T-cell (primary cell): ENCODE results near the gene PLK1. TPM values are rescaled to one million over a fixed set of nuclear protein-coding genes. Genes with fewer than 3 reads are reported as not detected.
A peak's percentile ranks its signal among the peaks of the same experiment; 100 is the strongest.

ENCODE experiments used
- ATAC-seq, 4 experiments: fragments of 200-7000 bp in 3 of 4; fragments of 150-1000 bp in 1 of 4; cut with Tn5 transposase; replicated peaks in 1 of 4; 1 replicate in 3 of 4; 2 replicates in 1 of 4; pipeline ENCODE4 v1.10.0; 2021; ENCODE audit warnings: moderate library complexity in 3 of 4, mild to moderate bottlenecking in 2 of 4, moderate number of reproducible peaks in 1 of 4
- CTCF ChIA-PET, 2 donors: fragments of 300-600 bp; sonication (Branson Sonifier 250); formaldehyde crosslinking; loops; one replicate each; lab custom pipeline; 2022; ENCODE audit warnings: antibody characterized with exemption in 2 of 2; lab: Charles Lee
- POLR2A ChIA-PET, 2 donors: fragments of 300-600 bp; sonication (Branson Sonifier 250); formaldehyde crosslinking; loops; one replicate each; lab custom pipeline; 2022; ENCODE audit warnings: antibody characterized with exemption in 2 of 2; lab: Charles Lee
- DNase-seq, 35 experiments: peaks; one replicate each; pipeline versions ENCODE4 v3.0.0 to v3.0.0-alpha.2; 2013 to 2023
- H3K27ac ChIP-seq: one replicate; pipeline ENCODE4 v1.5.1; 2013; ENCODE audit warnings: low read length
- H3K27me3 ChIP-seq, 2 experiments: replicated peaks in 1 of 2; 1 replicate in 1 of 2; 2 replicates in 1 of 2; pipeline versions ENCODE4 v1.6.1 to v1.7.0; 2013; ENCODE audit warnings: low read length in 1 of 2, mixed read lengths in 1 of 2; ENCODE audit not compliant: control insufficient read depth in 2 of 2, insufficient read depth in 2 of 2; ENCODE audit errors: extremely low read depth in 1 of 2
- H3K36me3 ChIP-seq, 2 donors: 1 replicate in 1 of 2; 2 replicates in 1 of 2; pipeline versions ENCODE4 v1.6.1 to v1.7.0; 2013; ENCODE audit warnings: low read length in 1 of 2; ENCODE audit not compliant: control insufficient read depth in 2 of 2, insufficient read depth in 1 of 2; ENCODE audit errors: extremely low read depth in 1 of 2
- H3K4me1 ChIP-seq, 2 experiments: 1 replicate in 1 of 2; 2 replicates in 1 of 2; pipeline versions ENCODE4 v1.6.1 to v1.7.0; 2013; ENCODE audit warnings: low read length in 2 of 2, mixed read lengths in 1 of 2; ENCODE audit not compliant: insufficient read depth in 2 of 2, control insufficient read depth in 1 of 2; ENCODE audit errors: extremely low read depth in 1 of 2
- H3K4me3 ChIP-seq, 2 donors: 1 replicate in 1 of 2; 2 replicates in 1 of 2; pipeline versions ENCODE4 v1.5.1 to v1.7.0; 2013; ENCODE audit warnings: mild to moderate bottlenecking in 2 of 2, low read length in 1 of 2, moderate library complexity in 1 of 2; ENCODE audit not compliant: control insufficient read depth in 1 of 2; ENCODE audit errors: extremely low read depth in 1 of 2
- H3K9me3 ChIP-seq: 2 replicates; pipeline ENCODE4 v1.7.0; 2013
- H3K27ac Mint-ChIP-seq, 2 donors: one replicate each; pipeline ENCODE4 v1.8.0; 2020 to 2021; ENCODE audit warnings: mild to moderate bottlenecking in 2 of 2, mixed read lengths in 2 of 2
- H3K27me3 Mint-ChIP-seq, 2 donors: one replicate each; pipeline ENCODE4 v1.8.0; 2021 to 2022; ENCODE audit warnings: mixed read lengths in 2 of 2
- H3K36me3 Mint-ChIP-seq: one replicate; pipeline ENCODE4 v1.8.0; 2021; ENCODE audit warnings: mixed read lengths
- H3K4me1 Mint-ChIP-seq, 3 donors: one replicate each; pipeline ENCODE4 v1.8.0; 2020 to 2022; ENCODE audit warnings: mixed read lengths in 3 of 3, mild to moderate bottlenecking in 1 of 3
- H3K4me3 Mint-ChIP-seq, 3 donors: one replicate each; pipeline ENCODE4 v1.8.0; 2020 to 2022; ENCODE audit warnings: mild to moderate bottlenecking in 3 of 3, mixed read lengths in 3 of 3, moderate library complexity in 3 of 3
- H3K9me3 Mint-ChIP-seq, 3 donors: one replicate each; pipeline ENCODE4 v1.8.0; 2020 to 2022; ENCODE audit warnings: mixed read lengths in 3 of 3
- WGBS: methylation state at CpG from one replicate; pipeline ENCODE4 v1.1.5; 2013; ENCODE audit warnings: missing lambda C conversion rate; ENCODE audit not compliant: insufficient coverage; 5-methylcytosine and 5-hydroxymethylcytosine counted together
- total RNA-seq, 35 experiments: library from RNA in 6 of 35; stranded (reverse) in 6 of 35; fragments of 120-200 nt in 1 of 35; gene quantifications; one replicate each; pipeline versions ENCODE4 v1.2.1 to v1.2.4 and lab custom pipeline; 2013 to 2026

The PLK1 gene
- total RNA-seq, 5 donors from 2014 or later (not counting 1 experiment from before 2014, with no cell fraction given) = 1.5 to 4.6 (median 3.7) TPM

- H3K36me3 ChIP-seq = peaks cover 0 to 9% of the 10 kb centered on the region in 2 donors
- Mint-ChIP-seq H3K4me1 (peaks cover 12 to 21% (median 13%) of the 10 kb centered on the region in 3 donors), H3K4me3 (peak overlapping the region; percentile 79 to 86 (median 82)), H3K36me3 (peaks cover 9% of the 10 kb centered on the region), H3K27ac (no peak overlapping the region), H3K27me3 (peaks cover 0 to 2% of the 10 kb centered on the region in 2 donors), H3K9me3 (no peaks in the 10 kb centered on the region)
- POLR2A ChIA-PET = no interaction called here
- H3K4me3 ChIP-seq = no peak overlapping the region
- CTCF ChIA-PET = interaction anchor here in 1 of 2 donors (1.2 kb wide), 1 partner anchor 80 kb away, joined by 3 read pairs; no protein-coding TSS in a partner anchor
- H3K9me3 ChIP-seq = no peaks in the 10 kb centered on the region
- DNase-seq (no peak), ATAC-seq (no peak)
- peaks cover 4 to 19% of the 10 kb centered on the region in 2 experiments for H3K4me1 ChIP-seq
- WGBS = no CpG with 5 or more reads among the region's 2 CpGs
- no peak overlapping the region for H3K27ac ChIP-seq
- peaks cover 0 to 15% of the 10 kb centered on the region in 2 experiments for H3K27me3 ChIP-seq
Observed at GRCh38 chr16:23676924-23677480, 1.7 kb upstream of the PLK1 start.

- H3K4me1 Mint-ChIP-seq = peaks cover 12 to 21% (median 13%) of the 10 kb centered on the region in 3 donors
- CTCF ChIA-PET = no interaction called here
- Histone ChIP-seq H3K4me1 (peaks cover 4 to 19% of the 10 kb centered on the region in 2 experiments), H3K27me3 (peaks cover 0 to 15% of the 10 kb centered on the region in 2 experiments), H3K36me3 (peaks cover 0 to 7% of the 10 kb centered on the region in 2 donors), H3K4me3 (peak overlapping the region; percentile 48 to 85), H3K9me3 (no peaks in the 10 kb centered on the region), H3K27ac (no peak overlapping the region)
- H3K4me3 Mint-ChIP-seq = peak overlapping the region; percentile 79 to 86 (median 82)
- H3K36me3 Mint-ChIP-seq = peaks cover 13% of the 10 kb centered on the region
- POLR2A ChIA-PET = interaction anchor here in 1 of 2 donors (0.5 kb wide), 1 partner anchor 32 kb away, joined by 7 read pairs; no protein-coding TSS in a partner anchor
- H3K27me3 Mint-ChIP-seq = peaks cover 0 to 2% of the 10 kb centered on the region in 2 donors
- WGBS = 5% methylated on average over 22 of the region's 24 CpGs
- DNase-seq (peak in 2 of 35 experiments; percentile 6 to 16), ATAC-seq (no peak)
- no peak overlapping the region for H3K27ac Mint-ChIP-seq
- H3K9me3 Mint-ChIP-seq = no peaks in the 10 kb centered on the region
Observed at GRCh38 chr16:23679274-23679985, 741 bp downstream of the PLK1 start.

- DNase-seq (no peak), ATAC-seq (no peak)
- peaks cover 0 to 6% of the 10 kb centered on the region in 2 donors for H3K36me3 ChIP-seq
- H3K27ac ChIP-seq = no peak overlapping the region
- H3K9me3 ChIP-seq = no peaks in the 10 kb centered on the region
- ChIA-PET CTCF (no interaction called here), POLR2A (interaction anchor here in 1 of 2 donors (0.5 kb wide), 1 partner anchor 33 kb away, joined by 7 read pairs; no protein-coding TSS in a partner anchor)
- 20% methylated on average over 1 of the region's 6 CpGs for whole genome bisulfite sequencing
- Mint-ChIP-seq H3K36me3 (peaks cover 11% of the 10 kb centered on the region), H3K27me3 (peaks cover 0 to 2% of the 10 kb centered on the region in 2 donors), H3K9me3 (no peaks in the 10 kb centered on the region), H3K27ac (no peak overlapping the region), H3K4me3 (peak overlapping the region in 2 of 3 donors; percentile 82 to 86), H3K4me1 (peaks cover 12 to 21% (median 13%) of the 10 kb centered on the region in 3 donors)
- no peak overlapping the region for H3K4me3 ChIP-seq
- H3K27me3 ChIP-seq = peaks cover 0 to 15% of the 10 kb centered on the region in 2 experiments
- peaks cover 4 to 19% of the 10 kb centered on the region in 2 experiments for H3K4me1 ChIP-seq
Observed at GRCh38 chr16:23679986-23680336, 1.3 kb downstream of the PLK1 start.

GRCh38 chr16:23682181-23682580 lies 3.5 kb downstream of the PLK1 start:
- ATAC-seq (no peak), DNase-seq (no peak)
- peaks cover 16% of the 10 kb centered on the region for H3K36me3 Mint-ChIP-seq
- H3K27ac Mint-ChIP-seq = no peak overlapping the region
- Histone ChIP-seq H3K9me3 (no peaks in the 10 kb centered on the region), H3K4me1 (peaks cover 4 to 19% of the 10 kb centered on the region in 2 experiments), H3K27me3 (peaks cover 0 to 15% of the 10 kb centered on the region in 2 experiments), H3K27ac (no peak overlapping the region), H3K4me3 (no peak overlapping the region), H3K36me3 (peaks cover 3 to 14% of the 10 kb centered on the region in 2 donors)
- CTCF ChIA-PET = no interaction called here
- peaks cover 0 to 2% of the 10 kb centered on the region in 2 donors for H3K27me3 Mint-ChIP-seq
- POLR2A ChIA-PET = no interaction called here
- WGBS = no CpG with 5 or more reads among the region's 1 CpG
- H3K9me3 Mint-ChIP-seq = no peaks in the 10 kb centered on the region
- peaks cover 12 to 21% (median 13%) of the 10 kb centered on the region in 3 donors for H3K4me1 Mint-ChIP-seq
- no peak overlapping the region for H3K4me3 Mint-ChIP-seq

- peaks cover 8 to 14% (median 8%) of the 10 kb centered on the region in 3 donors for H3K4me1 Mint-ChIP-seq
- Histone ChIP-seq H3K9me3 (no peaks in the 10 kb centered on the region), H3K36me3 (peaks cover 8 to 24% of the 10 kb centered on the region in 2 donors), H3K27me3 (peaks cover 0 to 15% of the 10 kb centered on the region in 2 experiments), H3K4me1 (peaks cover 4 to 14% of the 10 kb centered on the region in 2 experiments), H3K27ac (no peak overlapping the region), H3K4me3 (no peak overlapping the region)
- WGBS = 96% methylated on average over 3 of the region's 3 CpGs
- POLR2A ChIA-PET = no interaction called here
- H3K9me3 Mint-ChIP-seq = no peaks in the 10 kb centered on the region
- peaks cover 0 to 2% of the 10 kb centered on the region in 2 donors for H3K27me3 Mint-ChIP-seq
- CTCF ChIA-PET = no interaction called here
- H3K36me3 Mint-ChIP-seq = peaks cover 26% of the 10 kb centered on the region
- ATAC-seq (no peak), DNase-seq (no peak)
- H3K4me3 Mint-ChIP-seq = no peak overlapping the region
- H3K27ac Mint-ChIP-seq = no peak overlapping the region
Observed at GRCh38 chr16:23683487-23683886, 4.8 kb downstream of the PLK1 start.

GRCh38 chr16:23687034-23687808 lies 8.5 kb downstream of the PLK1 start:
- no peak overlapping the region for H3K27ac Mint-ChIP-seq
- no peaks in the 10 kb centered on the region for H3K4me1 Mint-ChIP-seq
- no peak for DNase-seq
- peaks cover 41% of the 10 kb centered on the region for H3K36me3 Mint-ChIP-seq
- H3K9me3 Mint-ChIP-seq = no peaks in the 10 kb centered on the region
- H3K4me3 Mint-ChIP-seq = no peak overlapping the region
- Histone ChIP-seq H3K4me3 (no peak overlapping the region), H3K27me3 (no peaks in the 10 kb centered on the region), H3K36me3 (peaks cover 16 to 34% of the 10 kb centered on the region in 2 donors), H3K9me3 (no peaks in the 10 kb centered on the region), H3K4me1 (no peaks in the 10 kb centered on the region), H3K27ac (no peak overlapping the region)
- ChIA-PET CTCF (no interaction called here), POLR2A (no interaction called here)
- no peaks in the 10 kb centered on the region for H3K27me3 Mint-ChIP-seq
- ATAC-seq = no peak
- WGBS = 96% methylated on average over 16 of the region's 16 CpGs
